ENCODE results near the gene AKR1B15.

Gene AKR1B15

DNA sequence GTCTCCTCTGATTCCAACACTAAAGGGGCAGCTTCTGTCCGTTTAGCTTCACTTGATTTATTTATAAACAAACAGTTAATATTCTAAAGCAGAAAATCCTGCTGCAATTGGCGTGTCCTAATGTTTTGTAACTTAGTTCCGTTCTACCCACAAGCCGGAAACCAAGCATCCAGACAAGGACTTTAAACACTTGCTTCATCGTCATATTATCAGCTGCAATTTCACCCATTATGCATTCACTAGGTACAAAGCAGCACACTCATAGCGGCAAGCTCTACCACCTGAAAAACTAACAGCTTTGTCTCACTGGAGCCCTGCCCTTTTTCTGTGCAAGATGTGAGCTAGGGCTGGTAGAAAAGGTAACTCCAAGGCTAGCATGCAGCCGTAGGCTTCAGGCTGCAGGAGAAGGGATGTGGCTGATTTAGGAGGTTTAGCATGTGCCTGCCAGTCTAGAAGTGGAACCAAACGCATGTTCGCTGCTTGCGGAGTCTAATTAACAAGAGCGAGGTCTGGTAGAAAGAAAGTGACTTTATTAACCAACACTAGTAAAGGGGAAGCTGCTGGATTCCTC, 54.1 kb downstream of the AKR1B15 start:
- TF ChIP-seq, protein P1, sequence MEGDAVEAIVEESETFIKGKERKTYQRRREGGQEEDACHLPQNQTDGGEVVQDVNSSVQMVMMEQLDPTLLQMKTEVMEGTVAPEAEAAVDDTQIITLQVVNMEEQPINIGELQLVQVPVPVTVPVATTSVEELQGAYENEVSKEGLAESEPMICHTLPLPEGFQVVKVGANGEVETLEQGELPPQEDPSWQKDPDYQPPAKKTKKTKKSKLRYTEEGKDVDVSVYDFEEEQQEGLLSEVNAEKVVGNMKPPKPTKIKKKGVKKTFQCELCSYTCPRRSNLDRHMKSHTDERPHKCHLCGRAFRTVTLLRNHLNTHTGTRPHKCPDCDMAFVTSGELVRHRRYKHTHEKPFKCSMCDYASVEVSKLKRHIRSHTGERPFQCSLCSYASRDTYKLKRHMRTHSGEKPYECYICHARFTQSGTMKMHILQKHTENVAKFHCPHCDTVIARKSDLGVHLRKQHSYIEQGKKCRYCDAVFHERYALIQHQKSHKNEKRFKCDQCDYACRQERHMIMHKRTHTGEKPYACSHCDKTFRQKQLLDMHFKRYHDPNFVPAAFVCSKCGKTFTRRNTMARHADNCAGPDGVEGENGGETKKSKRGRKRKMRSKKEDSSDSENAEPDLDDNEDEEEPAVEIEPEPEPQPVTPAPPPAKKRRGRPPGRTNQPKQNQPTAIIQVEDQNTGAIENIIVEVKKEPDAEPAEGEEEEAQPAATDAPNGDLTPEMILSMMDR (IDR thresholded peaks at IDR 0.05; ENCODE audit: insufficient read depth, low read length, missing control alignments) = no peak
- no peak for DNase-seq (ENCODE audit: low read depth, low spot score)
- POLR2A ChIA-PET = interaction anchor here (0.7 kb wide), 1 partner anchor 8 kb away, joined by 3 read pairs; no protein-coding TSS in a partner anchor
- CTCF ChIA-PET = interaction anchor here (0.8 to 3.6 kb wide), 9 partner anchors 10 to 170 kb away, joined by 3 to 38 read pairs (median 5); no protein-coding TSS in a partner anchor
- H3K4me3 ChIP-seq (ENCODE audit: low read depth, low read length) = no peak overlapping the region

GRCh38 chr7:134605978-134606923, 57.3 kb downstream of the AKR1B15 start:
- ChIA-PET POLR2A (no interaction called here), CTCF (interaction anchor here (0.7 to 9.6 kb wide), 27 partner anchors 8 to 178 kb away, joined by 3 to 155 read pairs (median 6); partner anchors contain the start of genes AKR1B10 and AKR1B15)
- no peak for DNase-seq (ENCODE audit: low read depth, low spot score)
- H3K4me3 ChIP-seq (ENCODE audit: low read depth, low read length) = peak overlapping the region; percentile 6; the same call in 1 of the 2 replicates
- TF ChIP-seq, protein P1 (IDR thresholded peaks at IDR 0.05; ENCODE audit: insufficient read depth, low read length, missing control alignments) = peak; percentile 77

DNA sequence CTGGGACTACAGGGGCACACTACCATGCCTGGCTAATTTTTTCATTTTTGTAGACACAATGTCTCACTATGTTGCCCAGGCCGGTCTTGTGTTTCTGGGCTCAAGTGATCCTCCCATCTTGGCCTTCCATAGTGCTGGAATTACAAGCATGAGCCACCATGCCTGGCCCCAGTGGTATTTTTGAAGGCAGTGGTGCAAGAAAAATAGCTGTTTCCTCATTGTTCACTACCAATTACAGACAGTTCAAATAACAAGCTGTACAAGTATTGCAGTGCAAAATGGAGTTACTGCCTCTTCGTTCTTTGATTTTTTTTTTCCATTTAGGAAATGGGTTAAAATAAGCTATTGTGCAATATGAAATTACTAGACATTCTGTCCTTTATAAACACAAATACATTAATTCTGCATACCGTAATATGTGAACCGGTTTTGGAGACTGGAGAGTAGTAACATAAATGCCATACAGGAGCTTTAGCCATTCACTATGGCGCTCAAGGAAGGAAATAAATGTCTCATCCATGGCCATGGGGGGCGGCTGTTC, 62.8 kb downstream of the AKR1B15 start:
- POLR2A ChIA-PET = no interaction called here
- CTCF ChIA-PET = interaction anchor here (0.8 to 9.6 kb wide), 8 partner anchors 9 to 180 kb away, joined by 3 to 155 read pairs (median 4); no protein-coding TSS in a partner anchor

GRCh38 chr7:134612197-134612596, 63.3 kb downstream of the AKR1B15 start:
- CTCF ChIA-PET = interaction anchor here (0.8 to 9.6 kb wide), 8 partner anchors 10 to 180 kb away, joined by 3 to 155 read pairs (median 4); no protein-coding TSS in a partner anchor
- DNase-seq (ENCODE audit: low read depth, low spot score) = no peak
- POLR2A ChIA-PET = no interaction called here

More for the DNA sequence above, 62.8 kb downstream of the AKR1B15 start:
- no peak overlapping the region for H3K4me3 ChIP-seq (ENCODE audit: low read depth, low read length)
- DNase-seq (ENCODE audit: low read depth, low spot score) = no peak
- TF ChIP-seq, protein P1 (IDR thresholded peaks at IDR 0.05; ENCODE audit: insufficient read depth, low read length, missing control alignments) = no peak

DNA sequence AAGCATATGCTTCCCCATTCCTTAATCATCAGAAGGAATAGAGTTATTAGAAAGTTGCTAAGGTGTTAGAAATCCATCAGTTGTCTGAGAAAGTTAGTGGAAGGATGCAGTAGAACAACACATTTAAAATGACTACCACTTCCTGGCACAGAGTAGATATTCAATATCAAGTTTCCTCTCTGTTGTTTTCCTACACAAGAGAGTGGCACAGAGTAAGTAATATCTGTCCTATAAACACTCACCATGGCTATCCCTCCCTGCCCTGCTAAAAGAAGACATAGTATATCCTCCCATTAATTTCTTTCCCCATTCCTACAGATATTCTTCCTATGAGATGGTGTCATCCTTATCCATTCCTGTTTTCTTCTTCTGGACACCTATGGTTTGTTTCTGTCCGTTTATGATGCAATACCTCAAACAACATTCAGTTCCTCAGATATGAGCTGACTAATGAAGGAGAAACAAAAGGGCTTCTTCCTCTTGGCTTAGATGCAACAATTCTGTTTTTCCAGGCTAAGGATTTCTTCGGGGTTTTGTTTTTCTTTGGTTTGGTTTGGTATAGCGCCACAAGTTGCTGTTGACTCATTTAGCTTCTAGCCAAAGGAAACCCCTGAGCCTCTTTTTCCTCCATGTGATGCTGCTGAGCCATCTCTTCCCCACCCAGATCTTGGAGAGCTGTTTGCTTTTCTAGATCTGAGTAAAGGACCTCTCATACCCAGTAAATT, 64.9 kb downstream of the AKR1B15 start:
- ChIA-PET POLR2A (interaction anchor here (0.7 to 0.8 kb wide), 3 partner anchors 12 to 51 kb away, joined by 3 to 4 read pairs (median 3); no protein-coding TSS in a partner anchor), CTCF (interaction anchor here (0.6 to 9.6 kb wide), 9 partner anchors 8 to 182 kb away, joined by 3 to 155 read pairs (median 4); no protein-coding TSS in a partner anchor)
- TF ChIP-seq, protein P1 (IDR thresholded peaks at IDR 0.05; ENCODE audit: insufficient read depth, low read length, missing control alignments) = no peak
- H3K4me3 ChIP-seq (ENCODE audit: low read depth, low read length) = no peak overlapping the region
- peak; percentile 94 for DNase-seq (ENCODE audit: low read depth, low spot score)

More at GRCh38 chr7:134612197-134612596, 63.3 kb downstream of the AKR1B15 start:
- H3K4me3 ChIP-seq (ENCODE audit: low read depth, low read length) = no peak overlapping the region
- TF ChIP-seq, protein P1 (IDR thresholded peaks at IDR 0.05; ENCODE audit: insufficient read depth, low read length, missing control alignments) = no peak
